ENCODE measurements around the gene KCNB1.

KCNB1 gene

GRCh38 chr20:49437057-49437456 lies 45.4 kb downstream of the KCNB1 start:
- DNase-seq (ENCODE audit: low spot score), result no peak

- no peak for DNase-seq (ENCODE audit: low spot score)
These were observed 46.8 kb downstream of the KCNB1 start for GRCh38 chr20:49435639-49436038.

- DNase-seq (ENCODE audit: low spot score), result no peak
These were observed 49.1 kb downstream of the KCNB1 start for GRCh38 chr20:49433333-49433732.

- DNase-seq (ENCODE audit: low spot score), result peak; percentile 63
These were observed 49.9 kb downstream of the KCNB1 start for GRCh38 chr20:49432550-49432949.

GRCh38 chr20:49431329-49431728 lies 51.1 kb downstream of the KCNB1 start:
- no peak for DNase-seq (ENCODE audit: low spot score)

- no peak for DNase-seq (ENCODE audit: low spot score)
These were observed 52.1 kb downstream of the KCNB1 start for GRCh38 chr20:49430320-49430719.

- DNase-seq (ENCODE audit: low spot score), result no peak
These were observed 54.5 kb downstream of the KCNB1 start for GRCh38 chr20:49427751-49428518.

GRCh38 chr20:49426873-49427272 lies 55.6 kb downstream of the KCNB1 start:
- no peak for DNase-seq (ENCODE audit: low spot score)

GRCh38 chr20:49426395-49426794 lies 56.1 kb downstream of the KCNB1 start:
- DNase-seq (ENCODE audit: low spot score), result no peak

GRCh38 chr20:49424536-49424935 lies 57.9 kb downstream of the KCNB1 start:
- DNase-seq (ENCODE audit: low spot score), result peak; percentile 75

GRCh38 chr20:49422161-49422560 lies 60.3 kb downstream of the KCNB1 start:
- DNase-seq (ENCODE audit: low spot score), result no peak

GRCh38 chr20:49420811-49421295 lies 61.6 kb downstream of the KCNB1 start:
- DNase-seq (ENCODE audit: low spot score), result no peak

GRCh38 chr20:49420292-49420691 lies 62.2 kb downstream of the KCNB1 start:
- no peak for DNase-seq (ENCODE audit: low spot score)

- no peak for DNase-seq (ENCODE audit: low spot score)
These were observed 62.7 kb downstream of the KCNB1 start for GRCh38 chr20:49419785-49420184.

- no peak for DNase-seq (ENCODE audit: low spot score)
These were observed 63.7 kb downstream of the KCNB1 start for GRCh38 chr20:49418809-49419208.

GRCh38 chr20:49417843-49418555 lies 64.5 kb downstream of the KCNB1 start:
- DNase-seq (ENCODE audit: low spot score), result no peak

GRCh38 chr20:49415668-49416044 lies 66.8 kb downstream of the KCNB1 start:
- no peak for DNase-seq (ENCODE audit: low spot score)

- DNase-seq (ENCODE audit: low spot score), result no peak
These were observed 67.3 kb downstream of the KCNB1 start for GRCh38 chr20:49415005-49415667.

- DNase-seq (ENCODE audit: low spot score), result no peak
These were observed 68.8 kb downstream of the KCNB1 start for GRCh38 chr20:49413677-49414076.

- DNase-seq (ENCODE audit: low spot score), result no peak
These were observed 69.5 kb downstream of the KCNB1 start for GRCh38 chr20:49412953-49413352.

- DNase-seq (ENCODE audit: low spot score), result no peak
These were observed 70.2 kb downstream of the KCNB1 start for GRCh38 chr20:49412254-49412653.

GRCh38 chr20:49411221-49411925 lies 71.1 kb downstream of the KCNB1 start:
- no peak for DNase-seq (ENCODE audit: low spot score)

Measured in SK-N-DZ (cell line).